GM18519 (cell line): ENCODE measurements around the gene CRTC1.

Experiments
- ATAC-seq: cut with Tn5 transposase; IDR thresholded peaks from one replicate; pipeline ENCODE4 v1.9.1; 2021; ENCODE audit warnings: mild to moderate bottlenecking, moderate library complexity; ENCODE audit not compliant: unreplicated experiment, low FRiP score

CRTC1 gene

DNA sequence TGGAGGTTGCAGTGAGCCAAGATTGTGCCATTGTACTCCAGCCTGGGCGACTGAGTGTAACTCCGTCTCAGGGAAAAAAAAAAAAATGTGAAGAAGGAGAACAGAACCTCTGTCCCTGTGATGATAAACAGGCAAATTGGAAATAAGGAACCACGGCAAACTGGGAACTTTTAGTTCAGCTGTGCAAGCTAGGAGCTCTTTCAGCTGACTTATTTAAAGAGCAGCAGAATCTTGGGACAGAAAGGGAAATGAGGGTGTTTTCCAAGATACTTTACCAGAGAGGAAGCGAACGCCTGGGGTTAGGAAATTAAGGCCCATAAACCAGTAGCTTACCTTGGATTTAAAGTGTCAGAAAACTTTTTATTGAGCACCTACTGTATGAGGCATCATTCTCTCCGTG lies 145.3 kb downstream of the CRTC1 start:
- no peak for ATAC-seq

DNA sequence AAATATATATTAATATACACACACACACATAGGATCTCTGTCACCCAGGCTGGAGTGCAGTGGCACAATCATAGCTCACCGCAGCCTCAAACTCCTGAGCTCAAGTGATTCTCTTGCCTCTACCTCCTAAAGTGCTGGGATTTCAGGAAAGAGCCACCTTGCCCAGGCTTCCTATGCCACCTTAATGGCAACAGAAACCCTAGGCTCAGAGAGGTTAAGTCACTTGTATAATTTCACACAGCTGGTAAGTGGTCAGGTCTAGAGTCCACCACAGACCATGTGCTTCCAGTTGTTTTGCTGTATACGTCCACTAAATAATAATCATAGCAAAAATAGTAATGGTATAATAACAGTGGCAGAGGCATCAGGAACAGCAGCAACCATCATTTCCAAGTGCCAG lies 147.0 kb downstream of the CRTC1 start:
- ATAC-seq: no peak

DNA sequence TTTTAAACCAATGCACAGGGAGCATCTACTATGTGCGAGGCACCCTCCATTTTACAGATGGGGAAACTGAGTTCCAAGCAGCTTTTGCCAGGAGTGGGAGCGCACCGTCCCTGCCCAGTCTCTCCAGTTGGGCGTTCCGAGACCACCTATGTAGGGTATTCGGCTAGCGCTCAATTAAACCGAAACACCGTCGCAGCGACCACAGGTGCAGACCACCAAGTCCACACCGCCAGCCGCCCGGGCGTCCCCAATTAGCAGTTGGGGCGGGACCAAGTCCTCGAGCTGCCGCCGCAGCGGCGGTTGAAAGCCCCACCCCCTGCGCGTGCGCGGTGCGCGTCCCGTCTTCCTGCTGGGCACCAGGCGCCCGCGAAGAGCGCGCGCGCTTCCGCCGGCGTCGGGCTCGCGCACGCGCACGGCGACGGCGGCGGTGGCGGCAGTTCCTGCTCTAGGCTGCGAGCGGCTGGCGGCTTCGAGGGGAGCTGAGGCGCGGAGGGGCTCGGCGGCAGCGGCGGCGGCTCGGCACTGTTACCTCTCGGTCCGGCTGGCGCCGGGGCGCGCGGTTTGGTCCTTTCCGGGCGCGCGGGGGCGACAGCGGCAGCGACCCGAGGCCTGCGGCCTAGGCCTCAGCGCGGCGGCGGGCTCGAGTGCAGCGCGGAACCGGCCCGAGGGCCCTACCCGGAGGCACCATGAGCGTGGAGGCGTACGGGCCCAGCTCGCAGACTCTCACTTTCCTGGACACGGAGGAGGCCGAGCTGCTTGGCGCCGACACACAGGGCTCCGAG lies 148.2 kb downstream of the CRTC1 start, which contains the start of gene UPF1:
Gene UPF1, plus strand, starts transcription at position 436 of the 782 bp plus-strand sequence. Its CDS starts 251 bp downstream, at position 687.
- ATAC-seq: no peak
